ENCODE data around the gene APP. TPM values are rescaled to one million over a fixed set of nuclear protein-coding genes. Genes with fewer than 3 reads are reported as not detected.

Gene APP
- total RNA-seq, 2 donors from 2014 or later = 460 to 557 TPM

- H3K27me3 Mint-ChIP-seq (ENCODE audit: insufficient read depth) = peaks cover 2% of the 10 kb centered on the region
- H3K27ac ChIP-seq (ENCODE audit: low read depth, low read length) = no peak overlapping the region
- H3K9ac ChIP-seq (ENCODE audit: extremely low read depth, low read length, poor library complexity, severe bottlenecking) = no peak overlapping the region
- no peaks in the 10 kb centered on the region for H3K4me1 ChIP-seq (ENCODE audit: control insufficient read depth, insufficient read depth, low read length)
- no peak overlapping the region for H3K4me3 Mint-ChIP-seq
- no peak for TF ChIP-seq CTCF (conservative IDR thresholded peaks at IDR 0.05)
- H3K27me3 ChIP-seq (ENCODE audit: control insufficient read depth, insufficient read depth, low read length, poor library complexity, severe bottlenecking) = no peaks in the 10 kb centered on the region
- H3K9me3 ChIP-seq (ENCODE audit: control insufficient read depth, low read length) = peaks cover 7% of the 10 kb centered on the region
- DNase-seq = no peak
- H3K36me3 ChIP-seq (ENCODE audit: control insufficient read depth, insufficient read depth, low read length) = no peaks in the 10 kb centered on the region
- no peaks in the 10 kb centered on the region for H3K36me3 Mint-ChIP-seq (ENCODE audit: low read depth)
- peaks cover 13% of the 10 kb centered on the region for H3K4me1 Mint-ChIP-seq
- H3K9me3 Mint-ChIP-seq = peaks cover 10% of the 10 kb centered on the region
- no peak overlapping the region for H3K4me3 ChIP-seq (ENCODE audit: low read length)
- H3K27ac Mint-ChIP-seq = no peak overlapping the region
- WGBS, 2 experiments (ENCODE audit: insufficient coverage in 1 of 2, insufficient read length in 1 of 2) = 88 to 100% methylated on average over 1 to 4 of the region's 4 CpGs
These were observed 8.9 kb upstream of the APP start for GRCh38 chr21:26179501-26179900.

GRCh38 chr21:26177746-26178426 is 7.3 kb upstream of the APP start:
- no peaks in the 10 kb centered on the region for H3K9me3 Mint-ChIP-seq
- H3K36me3 ChIP-seq (ENCODE audit: control insufficient read depth, insufficient read depth, low read length) = no peaks in the 10 kb centered on the region
- no peak overlapping the region for H3K27ac Mint-ChIP-seq
- no peaks in the 10 kb centered on the region for H3K27me3 ChIP-seq (ENCODE audit: control insufficient read depth, insufficient read depth, low read length, poor library complexity, severe bottlenecking)
- H3K9me3 ChIP-seq (ENCODE audit: control insufficient read depth, low read length) = no peaks in the 10 kb centered on the region
- no peak for TF ChIP-seq CTCF (conservative IDR thresholded peaks at IDR 0.05)
- peaks cover 6% of the 10 kb centered on the region for H3K27me3 Mint-ChIP-seq (ENCODE audit: insufficient read depth)
- H3K4me1 ChIP-seq (ENCODE audit: control insufficient read depth, insufficient read depth, low read length) = no peaks in the 10 kb centered on the region
- no peak overlapping the region for H3K9ac ChIP-seq (ENCODE audit: extremely low read depth, low read length, poor library complexity, severe bottlenecking)
- 89% methylated on average over 5 of the region's 5 CpGs; no CpG with 5 or more reads in 1 of the 2 experiments for WGBS, 2 experiments (ENCODE audit: insufficient coverage in 1 of 2, insufficient read length in 1 of 2)
- H3K4me3 ChIP-seq (ENCODE audit: low read length) = no peak overlapping the region
- H3K27ac ChIP-seq (ENCODE audit: low read depth, low read length) = no peak overlapping the region
- H3K36me3 Mint-ChIP-seq (ENCODE audit: low read depth) = no peaks in the 10 kb centered on the region
- DNase-seq = no peak
- no peak overlapping the region for H3K4me3 Mint-ChIP-seq
- H3K4me1 Mint-ChIP-seq = peaks cover 13% of the 10 kb centered on the region

- no peaks in the 10 kb centered on the region for H3K9me3 Mint-ChIP-seq
- no peak for TF ChIP-seq CTCF (conservative IDR thresholded peaks at IDR 0.05)
- H3K4me3 ChIP-seq (ENCODE audit: low read length) = no peak overlapping the region
- no peaks in the 10 kb centered on the region for H3K36me3 Mint-ChIP-seq (ENCODE audit: low read depth)
- 87 to 93% methylated on average over 4 to 5 of the region's 5 CpGs for WGBS, 2 experiments (ENCODE audit: insufficient coverage in 1 of 2, insufficient read length in 1 of 2)
- no peaks in the 10 kb centered on the region for H3K36me3 ChIP-seq (ENCODE audit: control insufficient read depth, insufficient read depth, low read length)
- DNase-seq = no peak
- no peak overlapping the region for H3K27ac Mint-ChIP-seq
- no peak overlapping the region for H3K4me3 Mint-ChIP-seq
- H3K4me1 ChIP-seq (ENCODE audit: control insufficient read depth, insufficient read depth, low read length) = no peaks in the 10 kb centered on the region
- peaks cover 13% of the 10 kb centered on the region for H3K4me1 Mint-ChIP-seq
- H3K9ac ChIP-seq (ENCODE audit: extremely low read depth, low read length, poor library complexity, severe bottlenecking) = no peak overlapping the region
- no peaks in the 10 kb centered on the region for H3K9me3 ChIP-seq (ENCODE audit: control insufficient read depth, low read length)
- peaks cover 6% of the 10 kb centered on the region for H3K27me3 Mint-ChIP-seq (ENCODE audit: insufficient read depth)
- H3K27ac ChIP-seq (ENCODE audit: low read depth, low read length) = no peak overlapping the region
- no peaks in the 10 kb centered on the region for H3K27me3 ChIP-seq (ENCODE audit: control insufficient read depth, insufficient read depth, low read length, poor library complexity, severe bottlenecking)
These were observed 6.6 kb upstream of the APP start for GRCh38 chr21:26177187-26177586.

All from endodermal cell (in vitro differentiated cells).